GM12891 (cell line): ENCODE data around the gene DMXL2.

ENCODE experiments used
- PAX5 ChIP-seq: IDR thresholded peaks from 2 replicates; pipeline ENCODE4 v1.6.1; 2011; ENCODE audit warnings: low read length, moderate library complexity, mild to moderate bottlenecking; ENCODE audit not compliant: insufficient read depth, severe bottlenecking
- POLR2A ChIP-seq: IDR thresholded peaks from 2 replicates; pipeline ENCODE4 v1.6.1; 2011; ENCODE audit warnings: low read depth, low read length, control low read depth
- POLR2AphosphoS5 ChIP-seq: IDR thresholded peaks from 2 replicates; pipeline ENCODE4 v1.6.1; 2011; ENCODE audit warnings: low read depth, low read length, control low read depth
- POU2F2 ChIP-seq: IDR thresholded peaks from 2 replicates; pipeline ENCODE4 v1.6.1; 2011; ENCODE audit warnings: low read depth, mild to moderate bottlenecking, control low read depth, low read length, moderate library complexity
- SPI1 ChIP-seq: IDR thresholded peaks from 2 replicates; pipeline ENCODE4 v1.6.1; 2011; ENCODE audit warnings: low read depth, low read length, control low read depth
- TAF1 ChIP-seq: IDR thresholded peaks from 2 replicates; pipeline ENCODE4 v1.6.1; 2011; ENCODE audit warnings: low read depth, low read length, control low read depth

DNA sequence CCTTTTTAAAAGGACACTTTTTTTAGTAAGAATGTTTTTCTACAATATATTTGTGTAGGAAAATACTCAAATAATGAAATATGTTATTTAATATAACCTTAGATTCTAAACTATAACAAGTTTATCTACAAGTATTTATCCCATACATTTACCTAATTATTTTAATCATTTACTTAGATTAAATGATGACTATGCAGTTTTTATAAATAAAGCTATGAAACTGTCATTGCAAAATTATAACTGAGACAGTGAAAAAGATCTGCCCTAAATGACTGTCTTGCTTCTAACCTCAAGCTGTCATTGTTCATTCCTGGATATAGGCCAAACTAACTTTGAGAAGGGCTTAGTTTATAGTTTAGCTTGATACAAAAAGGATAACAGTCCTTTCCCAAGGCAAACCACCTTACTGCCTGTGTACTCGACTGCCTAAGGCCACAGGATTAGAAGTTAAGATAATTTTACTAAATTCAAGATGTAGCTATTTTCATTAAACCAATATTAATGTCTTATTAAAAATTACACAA, 197.0 kb downstream of the DMXL2 start:
- TF ChIP-seq POLR2A (no peak), POU2F2 (no peak), POLR2AphosphoS5 (no peak), SPI1 (no peak), TAF1 (no peak), PAX5 (no peak)
